ENCODE data around the gene MLF1.

MLF1 gene

DNA sequence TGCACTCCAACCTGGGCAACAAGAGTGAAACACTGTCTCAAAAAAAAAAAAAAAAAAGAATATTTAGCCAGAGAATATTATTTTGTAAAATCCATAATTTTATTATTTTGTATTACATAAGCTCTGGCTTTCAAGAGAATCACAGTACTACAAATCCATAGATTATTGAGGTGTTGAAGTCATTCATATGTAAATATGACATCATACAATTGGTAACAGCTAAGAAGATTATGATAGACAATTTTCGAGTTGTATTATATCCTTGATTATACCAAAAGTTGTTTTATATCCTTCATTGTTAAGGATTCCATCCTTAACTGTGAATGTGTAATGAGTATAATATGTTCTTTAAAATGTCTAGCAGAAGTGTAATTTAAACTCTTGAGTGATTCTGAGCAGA is 3.7 kb downstream of the MLF1 start:
- no peak for DNase-seq (ENCODE audit: low read depth)

DNA sequence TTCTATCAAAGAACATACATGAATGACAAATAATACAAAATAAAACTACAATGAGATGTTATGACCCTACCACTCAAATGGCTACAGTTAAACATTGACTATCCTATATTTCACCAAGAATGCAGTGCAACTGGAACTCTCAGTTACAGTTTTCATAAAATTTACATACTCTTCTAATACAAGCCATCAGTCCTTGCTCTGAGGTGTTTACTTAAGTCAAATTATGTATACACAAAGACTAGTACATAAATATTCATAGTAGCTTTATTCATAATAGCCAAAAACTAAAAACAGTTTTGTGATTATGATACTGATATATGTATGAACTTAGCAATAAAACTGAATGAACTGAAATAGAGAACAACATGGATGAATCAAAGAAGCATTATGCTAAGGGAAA is 19.2 kb downstream of the MLF1 start:
- no peak for DNase-seq (ENCODE audit: low read depth)

DNA sequence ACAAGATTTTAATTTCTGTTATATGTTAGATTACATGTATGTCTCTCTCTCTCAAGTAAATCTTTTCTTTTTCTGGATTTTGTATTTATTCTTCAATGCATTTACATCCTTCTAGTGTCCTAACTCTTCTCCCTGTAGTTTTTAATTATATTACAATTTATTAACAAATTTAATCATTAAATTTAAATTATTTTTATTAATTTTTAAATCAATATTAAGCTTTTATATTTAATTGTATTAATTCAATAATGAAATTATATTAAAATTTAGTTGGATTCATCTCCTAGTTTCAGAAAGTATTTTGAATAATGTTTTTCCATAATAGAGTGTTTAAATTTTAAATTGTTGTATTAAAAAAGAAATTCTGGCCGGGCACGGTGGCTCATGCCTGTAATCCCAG is 29.8 kb downstream of the MLF1 start:
- no peak for DNase-seq (ENCODE audit: low read depth)

DNA sequence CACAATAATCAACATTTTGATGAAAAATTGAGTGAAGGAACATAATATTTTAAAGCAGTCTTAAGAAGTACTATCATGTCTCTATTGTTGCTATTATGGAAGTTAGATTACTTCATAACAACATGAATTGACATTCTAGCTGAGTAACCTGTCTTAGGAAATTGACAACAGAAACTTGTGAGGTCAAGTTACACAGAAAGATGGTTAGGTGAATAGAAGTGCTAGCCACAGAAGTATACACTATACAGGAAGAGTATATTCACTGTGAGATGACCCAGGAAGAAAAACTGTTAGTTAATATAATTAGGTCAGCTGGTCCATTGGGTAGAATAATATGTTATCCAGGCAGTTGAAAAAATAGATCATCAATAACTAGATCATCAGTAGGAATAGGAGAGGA is 31.2 kb downstream of the MLF1 start:
- DNase-seq (ENCODE audit: low read depth), result no peak

DNA sequence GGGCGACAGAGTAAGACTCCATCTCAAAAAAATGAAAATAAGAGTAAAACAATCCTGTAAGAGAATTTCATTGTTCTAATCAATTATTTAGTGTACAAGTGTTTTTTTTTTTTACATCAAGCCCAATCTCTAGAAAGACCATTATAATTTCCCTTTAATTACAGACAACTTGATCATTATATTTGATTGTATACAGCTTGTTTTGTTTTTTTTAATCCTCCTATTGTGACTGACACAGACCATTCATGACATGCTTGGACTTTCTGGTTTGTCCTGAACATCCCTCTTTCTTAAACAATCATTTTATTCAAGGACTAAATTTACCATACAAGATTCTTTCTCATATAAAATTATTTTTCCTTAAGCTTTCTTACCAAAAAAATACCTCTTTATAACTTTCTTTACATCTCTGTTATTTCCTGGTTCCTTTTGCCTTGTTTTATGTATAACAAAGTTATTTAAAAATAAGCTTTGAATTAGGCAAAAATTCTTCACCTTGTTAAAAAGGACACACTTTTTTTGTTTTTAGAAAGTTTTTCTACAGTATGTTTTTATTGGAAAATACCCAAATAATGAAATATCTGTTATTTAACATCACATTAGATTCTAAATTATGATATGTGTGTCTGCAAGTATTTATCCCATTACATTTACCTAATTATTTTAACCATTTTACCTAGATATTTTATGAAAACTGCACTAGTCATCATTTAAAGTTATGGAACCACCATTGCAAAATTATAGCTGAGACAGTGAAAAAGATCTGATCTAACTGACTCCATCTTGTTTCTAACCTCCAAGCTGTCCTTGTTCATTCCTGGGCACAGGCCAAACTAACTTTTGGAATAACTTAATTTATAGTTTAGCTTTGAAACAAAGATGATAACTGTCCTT is 47.2 kb downstream of the MLF1 start:
- no peak for DNase-seq (ENCODE audit: low read depth)

DNA sequence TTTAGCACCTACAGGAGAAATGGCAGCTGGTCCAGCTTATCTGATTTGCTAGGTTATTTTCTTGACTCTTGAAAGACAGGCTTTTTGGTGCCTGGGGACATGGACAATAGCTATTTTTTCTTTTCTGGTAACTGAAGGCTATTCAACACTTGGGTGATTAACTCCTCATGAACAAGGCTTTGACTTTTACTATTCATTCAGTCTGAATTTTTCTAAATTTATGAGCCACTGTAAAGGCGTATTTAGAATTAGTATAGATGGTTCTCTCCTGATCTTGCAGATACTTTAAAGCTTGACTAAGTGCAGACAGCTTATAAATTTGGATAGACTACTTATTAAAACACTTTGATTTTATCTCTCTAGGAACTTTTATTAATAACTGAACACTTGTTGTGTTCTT is 54.9 kb downstream of the MLF1 start:
- no peak for DNase-seq (ENCODE audit: low read depth)

DNA sequence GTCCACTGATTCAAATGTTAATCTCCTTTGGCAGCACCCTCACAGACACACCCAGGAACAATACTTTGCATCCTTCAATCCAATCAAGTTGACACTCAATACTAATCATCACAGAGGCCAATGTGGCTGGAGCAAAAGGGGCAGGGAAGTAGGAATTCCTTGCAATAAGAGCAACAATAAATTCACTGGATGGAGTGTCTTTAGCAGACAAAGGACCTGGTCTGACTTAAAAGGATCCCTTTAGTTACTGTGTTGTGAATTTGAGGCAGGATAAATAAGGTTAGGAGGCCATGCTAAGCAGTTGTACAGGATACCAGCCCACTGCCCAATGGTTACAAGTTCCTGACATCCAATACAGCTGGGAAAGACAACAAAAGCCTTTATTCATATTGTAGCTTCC is 61.0 kb downstream of the MLF1 start:
- no peak for DNase-seq (ENCODE audit: low read depth)

DNA sequence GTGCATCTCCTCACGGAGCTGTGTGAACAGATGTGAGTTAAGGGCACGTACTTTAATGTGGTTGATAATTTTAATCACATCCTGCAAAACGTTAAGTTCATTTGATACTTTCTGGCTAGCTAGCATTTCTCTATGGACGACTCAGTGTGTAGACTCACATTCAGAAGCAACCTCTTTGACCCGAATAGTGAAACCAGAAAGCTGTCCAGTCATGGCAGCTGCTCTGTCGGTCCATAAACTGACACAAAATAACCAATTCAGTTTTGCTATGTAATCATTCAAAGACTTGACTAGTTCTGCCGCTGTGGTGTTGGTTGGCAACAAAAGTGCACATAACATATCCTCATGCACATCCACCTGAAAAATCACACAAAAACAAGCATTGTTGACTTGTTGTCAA is 69.7 kb downstream of the MLF1 start:
- DNase-seq (ENCODE audit: low read depth), result no peak

DNA sequence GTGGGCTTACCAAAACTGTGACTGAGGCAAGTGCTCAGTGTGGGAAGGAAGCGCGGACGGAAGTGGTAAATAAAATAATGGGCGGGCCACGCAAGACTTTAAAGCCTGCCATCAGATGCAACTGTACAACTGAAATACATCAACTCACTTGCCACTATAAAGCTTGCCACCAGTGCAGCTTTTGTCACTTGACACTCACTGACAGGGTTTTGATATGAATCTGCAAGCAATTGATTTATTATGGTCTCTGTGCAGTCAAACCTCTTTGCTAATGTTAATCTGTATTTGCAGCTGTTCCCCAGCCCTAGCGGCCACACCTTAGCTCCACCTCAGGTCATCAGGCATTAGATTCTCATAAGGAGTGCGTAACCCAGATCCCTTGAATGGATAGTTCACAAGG is 71.0 kb downstream of the MLF1 start:
- no peak for DNase-seq (ENCODE audit: low read depth)

DNA sequence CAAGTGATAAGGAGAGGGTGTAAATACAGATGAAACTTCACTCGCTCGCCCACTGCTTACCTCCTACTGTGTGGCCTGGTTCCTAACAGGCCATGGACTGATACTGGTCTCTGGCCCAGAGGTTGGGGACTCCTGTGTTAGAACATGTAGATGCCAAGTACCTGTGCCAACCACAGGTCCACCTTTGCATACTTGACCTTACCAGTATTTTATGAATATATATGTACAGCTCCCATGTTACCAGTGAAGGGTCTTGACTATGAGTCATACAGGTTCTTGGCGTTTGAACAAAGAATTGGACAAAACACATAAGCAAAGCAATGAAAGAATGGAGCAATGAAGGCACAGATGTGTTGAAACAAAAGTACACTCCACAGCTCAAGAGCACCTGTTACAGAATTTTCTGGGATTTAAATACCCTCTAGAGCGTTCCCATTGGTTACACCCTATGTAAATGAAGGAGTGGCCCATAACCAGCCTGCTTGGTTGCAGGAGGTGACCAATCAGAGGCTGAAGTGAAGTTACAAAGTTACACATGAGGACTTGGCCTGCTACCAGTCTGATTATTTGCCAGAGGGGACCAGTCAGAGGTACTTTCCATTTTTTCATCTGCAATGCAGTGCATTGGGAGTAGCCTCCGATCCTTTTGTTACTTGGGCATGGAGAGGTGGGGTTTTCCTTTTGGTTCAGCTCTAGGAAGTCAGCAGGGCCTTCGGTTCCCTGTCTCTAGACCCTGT is 71.6 kb downstream of the MLF1 start:
- no peak for DNase-seq (ENCODE audit: low read depth)

DNA sequence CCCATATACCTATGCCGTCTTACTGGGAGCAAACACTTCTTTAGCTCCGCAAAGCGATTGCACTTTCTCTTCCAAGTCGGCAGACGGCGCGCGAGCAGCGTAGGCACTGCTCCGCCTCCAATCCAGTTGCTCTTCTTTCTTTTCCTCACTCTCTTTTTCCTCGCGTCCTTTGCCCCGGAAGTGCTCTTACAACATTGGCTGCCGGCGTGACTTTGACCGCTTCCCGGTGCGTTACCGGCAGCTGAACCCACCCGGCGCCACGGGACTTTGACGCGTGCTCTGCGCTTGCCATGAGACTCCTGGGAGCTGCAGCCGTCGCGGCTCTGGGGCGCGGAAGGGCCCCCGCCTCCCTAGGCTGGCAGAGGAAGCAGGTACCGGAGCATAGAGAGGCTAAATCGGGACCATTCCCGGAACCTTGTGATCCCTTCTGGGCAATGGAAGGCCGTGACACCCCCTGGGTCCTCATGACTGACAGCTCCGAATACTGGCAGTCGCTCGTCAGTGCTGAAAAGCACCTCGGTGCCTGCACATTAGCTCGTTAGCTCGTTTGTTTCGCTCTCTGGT is 73.4 kb downstream of the MLF1 start, which contains the start of gene GFM1:
GFM1 (plus strand) TSS at position 183 of the 564 bp plus-strand sequence; CDS start at position 291, 108 bp downstream.
- peak; percentile 77 for DNase-seq (ENCODE audit: low read depth)

DNA sequence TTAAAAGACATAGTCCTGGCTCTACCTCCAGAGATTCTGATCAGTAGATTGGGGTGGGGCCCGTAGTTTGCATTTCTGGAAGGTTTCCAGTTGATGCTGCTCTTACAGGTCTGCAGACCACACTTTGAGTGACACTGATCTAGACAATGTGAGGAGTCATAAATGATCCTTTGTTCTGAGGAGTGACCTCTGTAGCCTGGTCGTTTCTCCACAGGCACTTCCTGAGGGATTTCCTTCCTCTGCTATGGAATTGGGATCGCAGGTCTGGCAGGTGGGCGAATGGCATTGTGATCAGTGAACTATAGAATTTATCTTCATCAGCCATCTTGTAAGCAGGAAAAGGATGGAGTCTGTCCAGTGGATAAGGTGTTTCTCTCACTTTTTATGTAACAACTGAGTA is 78.8 kb downstream of the MLF1 start:
- no peak for DNase-seq (ENCODE audit: low read depth)

DNA sequence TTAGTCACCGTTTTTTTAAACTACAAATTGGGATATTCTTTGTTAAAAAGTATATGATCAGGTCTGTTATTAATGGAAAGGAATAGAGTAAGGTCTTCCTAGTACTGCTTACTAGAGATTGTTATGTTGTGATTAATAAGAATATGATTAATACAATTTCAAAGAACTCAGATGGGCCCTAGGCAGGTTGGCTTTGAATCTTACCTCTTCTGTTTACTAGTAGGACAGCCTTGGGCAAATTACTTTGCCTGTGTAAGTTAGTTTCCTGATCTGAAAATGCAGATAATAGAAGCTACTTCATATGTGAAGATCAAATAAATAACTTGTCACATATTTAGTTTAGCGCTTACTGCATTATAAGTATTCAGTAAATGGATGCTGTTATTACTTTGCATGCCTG is 80.2 kb downstream of the MLF1 start:
- DNase-seq (ENCODE audit: low read depth), result no peak

DNA sequence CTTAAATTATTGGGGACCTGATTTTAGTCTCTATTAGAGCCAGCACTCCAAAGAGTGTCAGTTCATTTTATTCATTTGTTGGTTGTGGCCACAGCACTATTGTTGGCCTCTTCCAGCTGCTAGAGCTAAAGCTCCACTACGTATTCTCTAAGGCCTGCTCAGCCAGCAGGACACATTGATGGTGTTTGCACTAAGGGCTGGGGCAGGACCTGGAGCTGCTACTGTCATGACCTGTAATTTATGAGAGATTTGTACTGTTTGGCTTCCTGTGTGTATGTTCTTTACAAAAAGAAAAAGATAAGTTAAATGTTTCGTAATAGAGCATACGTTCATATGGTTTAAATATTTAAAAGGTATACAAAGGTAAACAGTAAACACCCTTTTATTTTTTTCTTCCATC is 81.5 kb downstream of the MLF1 start:
- no peak for DNase-seq (ENCODE audit: low read depth)

Data from activated T-helper 1 cell treated with Interleukin-2 at 50 U/mL for 16 hours (primary cell).